Peyer's patch (tissue), 4 donors: ENCODE measurements around the gene ROBO1. TPM values are rescaled to one million over a fixed set of nuclear protein-coding genes. Genes with fewer than 3 reads are reported as not detected.

ENCODE experiments used
- DNase-seq, 3 donors: peaks; one replicate each; pipeline ENCODE4 v3.0.0-alpha.2; 2017 to 2019
- H3K27ac ChIP-seq, 4 donors: fragments of 200-600 bp; sonication (generic); one replicate each; pipeline ENCODE4 v1.5.1; 2016 to 2019
- H3K27me3 ChIP-seq, 2 donors: fragments of 200-600 bp; sonication (generic); one replicate each; pipeline ENCODE4 v1.5.1; 2019
- H3K36me3 ChIP-seq, 3 donors: fragments of 200-600 bp; sonication (generic); one replicate each; pipeline ENCODE4 v1.5.1; 2016 to 2019
- H3K4me1 ChIP-seq, 4 donors: fragments of 200-600 bp; sonication (generic); one replicate each; pipeline ENCODE4 v1.5.1; 2016 to 2019
- H3K4me3 ChIP-seq, 4 donors: fragments of 200-600 bp; sonication (generic); 1 replicate in 3 of 4; 2 replicates in 1 of 4; pipeline ENCODE4 v1.5.1; 2016 to 2019; ENCODE audit warnings: mild to moderate bottlenecking in 1 of 4
- H3K9me3 ChIP-seq, 4 donors: fragments of 200-600 bp; sonication (generic); one replicate each; pipeline ENCODE4 v1.5.1; 2016 to 2019; ENCODE audit warnings: mild to moderate bottlenecking in 1 of 4
- POLR2A ChIP-seq, 2 donors: fragments of 450-650 bp; IDR thresholded peaks; one replicate each; pipeline ENCODE4 v1.5.1; 2017; ENCODE audit warnings: antibody characterized with exemption in 2 of 2, mild to moderate bottlenecking in 2 of 2, moderate library complexity in 2 of 2
- total RNA-seq, 4 donors: library from RNA; depleted of rRNA; stranded (reverse); fragments of >200 nt; gene quantifications; one replicate each; pipeline ENCODE4 v1.1.0, GENCODE V29; 2016
- TF ChIP-seq, protein P1 (sequence below), 6 experiments: fragments of 450-650 bp in 4 of 6; fragments of 200-600 bp in 2 of 6; sonication (generic) in 1 of 6; IDR thresholded peaks; one replicate each; pipeline ENCODE4 v1.5.1; 2017 to 2019; ENCODE audit warnings: antibody characterized with exemption in 6 of 6, mild to moderate bottlenecking in 3 of 6, moderate library complexity in 1 of 6

ROBO1 gene
- total RNA-seq, 4 donors from 2014 or later = 9.5 to 41.3 (median 24.2) TPM

DNA sequence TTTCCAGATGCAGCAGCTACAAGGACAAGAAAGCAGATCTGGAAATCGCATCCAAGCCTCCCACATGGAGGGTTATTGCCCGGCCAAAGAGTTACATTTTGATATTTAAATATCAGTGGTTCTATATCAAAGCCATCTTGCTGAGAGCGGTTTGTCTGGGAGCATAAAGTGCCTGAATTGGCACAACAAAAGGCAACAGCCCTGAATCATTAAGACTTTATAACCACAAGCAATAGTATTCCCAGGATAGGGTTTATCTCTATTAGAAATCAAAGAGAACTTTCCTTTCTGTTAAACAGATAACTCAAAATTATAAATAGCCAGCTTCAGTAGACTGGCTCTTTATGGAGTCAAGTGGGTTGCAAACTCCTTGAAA is 564.7 kb downstream of the ROBO1 start:
- no peaks in the 10 kb centered on the region for H3K9me3 ChIP-seq
- DNase-seq = no peak
- no peak for TF ChIP-seq POLR2A (IDR thresholded peaks at IDR 0.05)
- TF ChIP-seq, protein P1, sequence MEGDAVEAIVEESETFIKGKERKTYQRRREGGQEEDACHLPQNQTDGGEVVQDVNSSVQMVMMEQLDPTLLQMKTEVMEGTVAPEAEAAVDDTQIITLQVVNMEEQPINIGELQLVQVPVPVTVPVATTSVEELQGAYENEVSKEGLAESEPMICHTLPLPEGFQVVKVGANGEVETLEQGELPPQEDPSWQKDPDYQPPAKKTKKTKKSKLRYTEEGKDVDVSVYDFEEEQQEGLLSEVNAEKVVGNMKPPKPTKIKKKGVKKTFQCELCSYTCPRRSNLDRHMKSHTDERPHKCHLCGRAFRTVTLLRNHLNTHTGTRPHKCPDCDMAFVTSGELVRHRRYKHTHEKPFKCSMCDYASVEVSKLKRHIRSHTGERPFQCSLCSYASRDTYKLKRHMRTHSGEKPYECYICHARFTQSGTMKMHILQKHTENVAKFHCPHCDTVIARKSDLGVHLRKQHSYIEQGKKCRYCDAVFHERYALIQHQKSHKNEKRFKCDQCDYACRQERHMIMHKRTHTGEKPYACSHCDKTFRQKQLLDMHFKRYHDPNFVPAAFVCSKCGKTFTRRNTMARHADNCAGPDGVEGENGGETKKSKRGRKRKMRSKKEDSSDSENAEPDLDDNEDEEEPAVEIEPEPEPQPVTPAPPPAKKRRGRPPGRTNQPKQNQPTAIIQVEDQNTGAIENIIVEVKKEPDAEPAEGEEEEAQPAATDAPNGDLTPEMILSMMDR (IDR thresholded peaks at IDR 0.05) = no peak
- H3K27me3 ChIP-seq = no peaks in the 10 kb centered on the region
- H3K4me3 ChIP-seq = no peak overlapping the region
- no peaks in the 10 kb centered on the region for H3K4me1 ChIP-seq
- no peak overlapping the region for H3K27ac ChIP-seq
- H3K36me3 ChIP-seq = no peaks in the 10 kb centered on the region

- no peak overlapping the region for H3K4me3 ChIP-seq
- no peak for DNase-seq
- no peaks in the 10 kb centered on the region for H3K36me3 ChIP-seq
- no peaks in the 10 kb centered on the region for H3K4me1 ChIP-seq
- H3K27ac ChIP-seq = no peak overlapping the region
- H3K9me3 ChIP-seq = no peaks in the 10 kb centered on the region
- no peak for TF ChIP-seq POLR2A (IDR thresholded peaks at IDR 0.05)
- TF ChIP-seq, protein P1 (IDR thresholded peaks at IDR 0.05) = no peak
- H3K27me3 ChIP-seq = no peaks in the 10 kb centered on the region
Measured at GRCh38 chr3:79202471-79203143, 565.2 kb downstream of the ROBO1 start.

- no peak overlapping the region for H3K4me3 ChIP-seq
- H3K9me3 ChIP-seq = peaks cover 0 to 3% (median 0%) of the 10 kb centered on the region in 4 donors
- no peak overlapping the region for H3K27ac ChIP-seq
- H3K36me3 ChIP-seq = no peaks in the 10 kb centered on the region
- no peaks in the 10 kb centered on the region for H3K27me3 ChIP-seq
- TF ChIP-seq, protein P1 (IDR thresholded peaks at IDR 0.05) = no peak
- TF ChIP-seq POLR2A (IDR thresholded peaks at IDR 0.05) = no peak
- no peaks in the 10 kb centered on the region for H3K4me1 ChIP-seq
- DNase-seq = no peak
Measured at GRCh38 chr3:79200456-79200855, 567.3 kb downstream of the ROBO1 start.

DNA sequence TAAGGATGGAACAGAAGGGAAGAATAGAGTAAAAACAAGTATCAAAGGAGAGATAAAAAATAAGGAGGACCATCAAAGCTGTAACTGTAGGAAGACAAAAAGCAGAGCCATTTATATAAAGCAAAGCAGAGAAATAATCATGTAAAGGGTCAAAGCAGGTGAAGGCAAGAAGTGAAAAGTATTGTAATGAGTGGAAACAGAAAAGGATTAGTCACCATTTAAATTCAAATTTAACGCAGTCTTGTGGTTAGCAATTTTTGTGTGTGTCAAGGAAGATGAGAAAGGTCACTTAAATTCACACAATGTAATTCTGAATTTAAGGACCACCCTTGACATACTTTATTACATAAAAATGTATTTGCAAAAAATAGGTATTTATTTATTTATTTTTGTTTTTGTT is 567.8 kb downstream of the ROBO1 start:
- DNase-seq = no peak
- Histone ChIP-seq H3K9me3 (peaks cover 0 to 3% (median 0%) of the 10 kb centered on the region in 4 donors), H3K4me1 (no peaks in the 10 kb centered on the region), H3K36me3 (no peaks in the 10 kb centered on the region), H3K27ac (no peak overlapping the region), H3K4me3 (no peak overlapping the region), H3K27me3 (no peaks in the 10 kb centered on the region)
- no peak for TF ChIP-seq POLR2A (IDR thresholded peaks at IDR 0.05)
- TF ChIP-seq, protein P1 (IDR thresholded peaks at IDR 0.05) = no peak

DNA sequence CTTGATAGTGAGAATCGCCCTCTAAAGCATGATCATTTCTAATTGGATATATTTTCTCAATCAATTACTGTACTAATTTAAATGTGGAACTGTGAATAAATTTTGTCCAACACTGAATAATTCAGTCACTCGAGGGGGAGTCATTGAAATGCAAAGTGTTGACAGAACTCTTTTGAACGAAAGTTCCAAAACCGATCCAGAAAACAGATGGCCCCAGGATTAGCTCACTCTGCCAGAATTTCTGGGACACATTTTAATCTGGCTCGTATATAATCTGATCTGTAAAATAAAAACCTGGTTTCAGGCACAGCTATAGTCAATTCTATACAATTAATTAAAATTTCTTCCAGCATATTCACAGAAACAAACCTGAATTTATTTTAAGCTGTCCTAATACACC is 580.4 kb downstream of the ROBO1 start:
- Histone ChIP-seq H3K4me3 (no peak overlapping the region), H3K4me1 (no peaks in the 10 kb centered on the region), H3K27ac (no peak overlapping the region), H3K9me3 (no peaks in the 10 kb centered on the region), H3K27me3 (no peaks in the 10 kb centered on the region), H3K36me3 (no peaks in the 10 kb centered on the region)
- DNase-seq = no peak
- TF ChIP-seq, protein P1 (IDR thresholded peaks at IDR 0.05) = no peak
- no peak for TF ChIP-seq POLR2A (IDR thresholded peaks at IDR 0.05)

- H3K36me3 ChIP-seq = no peaks in the 10 kb centered on the region
- H3K4me3 ChIP-seq = no peak overlapping the region
- no peak for DNase-seq
- H3K4me1 ChIP-seq = no peaks in the 10 kb centered on the region
- H3K9me3 ChIP-seq = no peaks in the 10 kb centered on the region
- no peaks in the 10 kb centered on the region for H3K27me3 ChIP-seq
- TF ChIP-seq, protein P1 (IDR thresholded peaks at IDR 0.05) = no peak
- TF ChIP-seq POLR2A (IDR thresholded peaks at IDR 0.05) = no peak
- H3K27ac ChIP-seq = no peak overlapping the region
Measured at GRCh38 chr3:79184251-79184650, 583.5 kb downstream of the ROBO1 start.
